GM23338 (cell line): ENCODE data around the gene CIT. TPM values are rescaled to one million over a fixed set of nuclear protein-coding genes. Genes with fewer than 3 reads are reported as not detected.

ENCODE experiments used
- ATAC-seq: fragments of 200-7000 bp; cut with Tn5 transposase; 3 replicates; pipeline ENCODE4 v1.9.1; 2020
- DNase-seq: peaks from one replicate; pipeline ENCODE4 v3.0.0-alpha.2; 2015; ENCODE audit warnings: low spot score
- H2AFZ ChIP-seq: fragments of 200-600 bp; sonication (generic); 2 replicates; pipeline ENCODE4 v1.8.0; 2016; ENCODE audit warnings: antibody characterized with exemption, mild to moderate bottlenecking, moderate library complexity
- H3F3A ChIP-seq: fragments of 200-600 bp; sonication (generic); replicated peaks from 2 replicates; pipeline ENCODE4 v1.8.0; 2017; ENCODE audit warnings: antibody characterized with exemption, mixed run types, low read depth
- H3K27ac ChIP-seq: fragments of 200-600 bp; sonication (generic); 2 replicates; pipeline ENCODE4 v1.6.1; 2016; ENCODE audit warnings: low read depth
- H3K27me3 ChIP-seq: fragments of 200-600 bp; sonication (generic); 2 replicates; pipeline ENCODE4 v1.8.0; 2016; ENCODE audit warnings: mild to moderate bottlenecking, mixed run types, moderate library complexity; ENCODE audit not compliant: insufficient read depth
- H3K36me3 ChIP-seq: fragments of 200-600 bp; sonication (generic); 2 replicates; pipeline ENCODE4 v1.8.0; 2016; ENCODE audit warnings: mild to moderate bottlenecking; ENCODE audit not compliant: insufficient read depth
- H3K4me1 ChIP-seq: fragments of 200-600 bp; sonication (generic); 2 replicates; pipeline ENCODE4 v1.8.0; 2016; ENCODE audit warnings: mild to moderate bottlenecking, moderate library complexity; ENCODE audit not compliant: insufficient read depth
- H3K4me2 ChIP-seq: fragments of 200-600 bp; sonication (generic); 2 replicates; pipeline ENCODE4 v1.7.1; 2017; ENCODE audit warnings: mixed run types
- H3K4me3 ChIP-seq: fragments of 200-600 bp; sonication (generic); 2 replicates; pipeline ENCODE4 v1.6.1; 2016; ENCODE audit warnings: mixed run types
- H3K79me2 ChIP-seq: fragments of 200-600 bp; sonication (generic); replicated peaks from 2 replicates; pipeline ENCODE4 v1.8.0; 2017; ENCODE audit warnings: mild to moderate bottlenecking; ENCODE audit not compliant: insufficient read depth
- H3K9me2 ChIP-seq: fragments of 200-600 bp; sonication (generic); 2 replicates; pipeline ENCODE4 v1.8.0; 2017; ENCODE audit not compliant: insufficient read depth
- H4K20me1 ChIP-seq: fragments of 200-600 bp; sonication (generic); replicated peaks from 2 replicates; pipeline ENCODE4 v1.8.0; 2017; ENCODE audit warnings: mild to moderate bottlenecking; ENCODE audit not compliant: insufficient read depth
- H3K27ac Mint-ChIP-seq: 2 replicates; pipeline ENCODE4 v1.8.0; 2020; ENCODE audit warnings: inconsistent platforms, mild to moderate bottlenecking, moderate library complexity, mixed read lengths
- H3K27me3 Mint-ChIP-seq: 3 replicates; pipeline ENCODE4 v1.8.0; 2022; ENCODE audit warnings: low read depth, mild to moderate bottlenecking, moderate library complexity, mixed read lengths, inconsistent platforms; ENCODE audit not compliant: insufficient read depth, poor library complexity
- H3K36me3 Mint-ChIP-seq: 3 replicates; pipeline ENCODE4 v1.8.0; 2021; ENCODE audit warnings: low read depth, mild to moderate bottlenecking, inconsistent platforms, moderate library complexity, mixed read lengths
- H3K4me1 Mint-ChIP-seq: 3 replicates; pipeline ENCODE4 v1.8.0; 2020; ENCODE audit warnings: mild to moderate bottlenecking, inconsistent platforms, mixed read lengths
- H3K4me3 Mint-ChIP-seq: 3 replicates; pipeline ENCODE4 v1.8.0; 2021; ENCODE audit warnings: moderate library complexity, mild to moderate bottlenecking, inconsistent platforms, mixed read lengths
- H3K9me3 Mint-ChIP-seq: 3 replicates; pipeline ENCODE4 v1.8.0; 2020; ENCODE audit warnings: moderate library complexity, mild to moderate bottlenecking, inconsistent platforms, mixed read lengths
- CREB1 ChIP-seq: fragments of 250-450 bp; sonication (Bioruptor Pico); IDR thresholded peaks from 2 replicates; pipeline ENCODE4 v1.5.0; 2020; ENCODE audit warnings: low read depth, mild to moderate bottlenecking, moderate library complexity
- CTCF ChIP-seq, 2 experiments: fragments of 200-600 bp in 1 of 2; sonication (generic) in 1 of 2; conservative IDR thresholded peaks; 2 replicates each; pipeline versions ENCODE4 v1.5.1 to v1.6.1; 2016 to 2017; ENCODE audit warnings: antibody characterized with exemption in 2 of 2, low read depth in 2 of 2, mild to moderate bottlenecking in 2 of 2, moderate library complexity in 1 of 2
- ETS1 ChIP-seq: IDR thresholded peaks from 2 replicates; pipeline ENCODE4 v1.6.1; 2016; ENCODE audit warnings: antibody characterized with exemption
- EZH2 ChIP-seq: fragments of 200-600 bp; sonication (generic); IDR thresholded peaks from one replicate; pipeline ENCODE4 v1.8.0; 2017; ENCODE audit warnings: antibody characterized with exemption, mild to moderate bottlenecking, low read depth; ENCODE audit not compliant: unreplicated experiment
- EZH2phosphoT487 ChIP-seq: fragments of 200-600 bp; sonication (generic); IDR thresholded peaks from one replicate; pipeline ENCODE4 v1.8.1; 2018; ENCODE audit warnings: antibody characterized with exemption; ENCODE audit not compliant: unreplicated experiment
- JUNB ChIP-seq: IDR thresholded peaks from one replicate; pipeline ENCODE4 v1.6.1; 2016; ENCODE audit warnings: antibody characterized with exemption; ENCODE audit not compliant: unreplicated experiment
- NANOG ChIP-seq: IDR thresholded peaks from 2 replicates; pipeline ENCODE4 v1.6.1; 2016; ENCODE audit warnings: antibody characterized with exemption, borderline replicate concordance
- POLR2AphosphoS5 ChIP-seq: IDR thresholded peaks from 2 replicates; pipeline ENCODE4 v1.6.1; 2016; ENCODE audit warnings: antibody characterized with exemption, low read depth
- REST ChIP-seq: IDR thresholded peaks from one replicate; pipeline ENCODE4 v1.6.1; 2018; ENCODE audit warnings: antibody characterized with exemption; ENCODE audit not compliant: unreplicated experiment
- STAT1 ChIP-seq: IDR thresholded peaks from one replicate; pipeline ENCODE4 v1.6.1; 2016; ENCODE audit warnings: antibody characterized with exemption; ENCODE audit not compliant: unreplicated experiment
- ZNF114 ChIP-seq: fragments of 250-450 bp; sonication (Bioruptor Pico); IDR thresholded peaks from 2 replicates; pipeline ENCODE4 v1.5.0; 2020; ENCODE audit warnings: mild to moderate bottlenecking, moderate library complexity
- ZNF331 ChIP-seq: fragments of 250-450 bp; sonication (Bioruptor Pico); IDR thresholded peaks from 2 replicates; pipeline ENCODE4 v1.5.0; 2020; ENCODE audit warnings: low read depth, mild to moderate bottlenecking, moderate library complexity
- ZNF462 ChIP-seq: fragments of 250-450 bp; sonication (Bioruptor Pico); IDR thresholded peaks from 2 replicates; pipeline ENCODE4 v1.5.0; 2020; ENCODE audit warnings: mild to moderate bottlenecking, moderate library complexity
- polyA plus RNA-seq: library from polyadenylated mRNA; unstranded; fragments of >200 nt; fragmentation: Nextera tagmentation; extraction: Ambion mirVana; gene quantifications from 2 replicates; pipeline ENCODE4 v1.2.1, GENCODE V29; 2016
- total RNA-seq: library from RNA; depleted of rRNA; stranded (reverse); fragments of >200 nt; shearing (Covaris generic); gene quantifications from 2 replicates; pipeline ENCODE4 v1.2.3, GENCODE V29; 2014

CIT gene
- total and polyA plus RNA-seq, 2 experiments from 2014 or later = 9.7 to 47.8 TPM

- H3K27ac Mint-ChIP-seq = no peak overlapping the region
- ATAC-seq = no peak
- Histone ChIP-seq H3K4me3 (no peak overlapping the region), H3K4me2 (no peak overlapping the region), H3K27ac (no peak overlapping the region), H3K27me3 (no peaks in the 10 kb centered on the region), H2AFZ (no peak overlapping the region), H3K36me3 (peaks cover 16% of the 10 kb centered on the region; the same call in 1 of the 2 replicates), H4K20me1 (no peaks in the 10 kb centered on the region; the same call in 1 of the 2 replicates), H3K4me1 (no peaks in the 10 kb centered on the region), H3K9me2 (no peaks in the 10 kb centered on the region), H3K79me2 (no peaks in the 10 kb centered on the region), H3F3A (no peaks in the 10 kb centered on the region)
- no peaks in the 10 kb centered on the region for H3K27me3 Mint-ChIP-seq
- H3K36me3 Mint-ChIP-seq = peaks cover 23% of the 10 kb centered on the region; the same call in 2 of the 3 replicates
- no peak for DNase-seq
- no peaks in the 10 kb centered on the region for H3K9me3 Mint-ChIP-seq
- no peaks in the 10 kb centered on the region for H3K4me1 Mint-ChIP-seq
- H3K4me3 Mint-ChIP-seq = no peak overlapping the region
- no peak for TF ChIP-seq STAT1
- no peak for TF ChIP-seq EZH2phosphoT487
- TF ChIP-seq CREB1 (CRISPR knock-in tag) = no peak
- no peak for TF ChIP-seq REST
- no peak for TF ChIP-seq CTCF (conservative IDR thresholded peaks at IDR 0.05; ENCODE audit: low read depth in 2 of 2)
- TF ChIP-seq ZNF462 (CRISPR knock-in tag) = no peak
- TF ChIP-seq POLR2AphosphoS5 = no peak
- no peak for TF ChIP-seq ZNF331 (CRISPR knock-in tag)
- TF ChIP-seq NANOG = no peak
- TF ChIP-seq EZH2 = no peak
- TF ChIP-seq ZNF114 (CRISPR knock-in tag) = no peak
- TF ChIP-seq ETS1 = no peak
- no peak for TF ChIP-seq JUNB
These were observed 148.7 kb downstream of the CIT start for GRCh38 chr12:119728444-119728745.
